NOMO-1 treated with dmso at 0.1 percent for 144 hours (cell line): ENCODE results near the gene TPST1.
"Not testable (repeated sequence)": the region's sequence is repeated elsewhere in the genome, so short reads cannot be mapped to it uniquely, and the experiment has no call there.

Source experiments
- DNase-seq: peaks from one replicate; lab custom pipeline; 2025; ENCODE audit not compliant: unreplicated experiment; lab: John Stamatoyannopoulos, UW

Gene TPST1

DNA sequence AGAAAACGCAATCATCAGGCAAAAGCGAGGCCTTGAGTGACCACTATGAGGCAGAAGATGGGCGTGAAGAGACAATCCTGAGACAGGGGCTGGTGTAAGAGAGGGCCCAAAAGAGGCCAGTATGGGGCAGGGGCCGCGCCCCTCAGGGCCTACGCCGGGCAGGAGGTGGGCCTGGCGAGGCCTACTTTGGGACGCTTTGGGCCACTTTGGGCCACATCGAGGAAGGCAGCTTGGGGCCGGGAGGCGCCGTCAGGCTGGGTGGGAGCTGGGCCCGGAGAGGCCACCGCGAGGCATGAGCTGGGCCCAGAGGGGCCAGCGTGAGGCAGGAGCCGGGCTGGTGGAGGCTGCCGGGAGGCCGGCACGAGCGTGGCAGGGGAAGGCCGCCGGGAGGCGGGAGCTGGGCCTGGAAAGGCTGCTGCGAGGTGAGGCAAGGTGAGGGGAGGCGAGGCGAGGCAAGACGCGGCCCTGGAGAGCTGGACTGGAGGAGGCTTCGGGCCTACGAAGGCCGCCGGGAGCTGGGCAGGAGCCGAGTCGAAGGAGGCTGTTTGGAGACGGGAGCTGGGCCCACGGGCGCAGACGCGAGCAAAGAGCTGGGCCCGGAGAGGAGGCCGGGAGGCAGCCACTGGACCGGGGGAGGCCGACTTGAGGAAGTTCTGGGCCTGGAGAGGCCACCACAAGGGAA lies 171.3 kb downstream of the TPST1 start:
- no peak for DNase-seq

- DNase-seq = no peak
Observed at GRCh38 chr7:66377045-66377444, 171.9 kb downstream of the TPST1 start.

DNA sequence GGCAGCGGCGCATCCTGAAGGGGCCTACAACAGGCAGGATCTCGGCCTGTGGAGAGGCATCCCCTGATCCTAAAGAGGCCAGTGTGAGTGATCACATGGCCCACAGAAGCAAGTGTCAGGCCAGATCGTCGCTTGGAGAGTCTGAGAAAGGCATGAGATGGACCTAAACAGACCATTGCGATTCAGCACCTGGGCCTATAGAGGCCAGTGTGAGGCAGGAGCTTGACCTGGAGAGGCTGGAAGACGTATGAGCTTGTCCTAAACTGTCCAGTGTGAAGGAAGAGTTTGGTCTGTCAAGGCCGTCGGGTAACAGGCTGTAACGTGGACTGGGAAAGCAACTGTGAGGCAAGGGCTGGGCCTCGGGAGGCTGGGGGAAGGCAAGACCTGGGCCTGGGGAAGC lies 172.6 kb downstream of the TPST1 start:
- DNase-seq = no peak

DNA sequence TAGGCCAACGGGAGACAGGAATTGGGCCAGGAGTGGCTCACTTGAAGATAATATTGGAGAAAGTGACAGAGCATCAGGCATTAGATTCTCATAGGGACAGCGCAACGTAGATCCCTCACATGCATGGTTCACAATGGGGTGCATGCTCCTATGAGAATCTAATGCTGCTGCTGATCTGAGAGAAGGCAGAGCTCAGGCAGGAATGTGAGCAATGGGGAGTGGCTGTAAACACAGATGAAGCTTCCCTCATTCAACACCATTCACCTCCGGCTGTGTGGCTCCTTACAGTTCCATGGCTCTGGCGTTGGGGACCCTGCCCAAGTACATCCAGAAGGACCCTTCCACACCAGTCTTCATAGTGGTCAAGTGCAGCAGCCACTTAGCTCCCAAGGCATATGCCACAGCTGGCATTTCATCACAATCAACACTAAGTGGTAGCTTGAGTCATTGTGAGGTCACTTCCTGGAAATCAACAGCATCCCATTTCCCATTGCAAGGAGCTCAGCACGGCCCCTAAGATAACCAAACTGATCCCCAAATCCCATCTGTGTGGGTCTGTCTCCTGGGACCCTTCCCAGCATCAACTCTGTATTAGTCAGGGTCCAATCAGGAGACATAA lies 174.5 kb downstream of the TPST1 start:
- DNase-seq = no peak

DNA sequence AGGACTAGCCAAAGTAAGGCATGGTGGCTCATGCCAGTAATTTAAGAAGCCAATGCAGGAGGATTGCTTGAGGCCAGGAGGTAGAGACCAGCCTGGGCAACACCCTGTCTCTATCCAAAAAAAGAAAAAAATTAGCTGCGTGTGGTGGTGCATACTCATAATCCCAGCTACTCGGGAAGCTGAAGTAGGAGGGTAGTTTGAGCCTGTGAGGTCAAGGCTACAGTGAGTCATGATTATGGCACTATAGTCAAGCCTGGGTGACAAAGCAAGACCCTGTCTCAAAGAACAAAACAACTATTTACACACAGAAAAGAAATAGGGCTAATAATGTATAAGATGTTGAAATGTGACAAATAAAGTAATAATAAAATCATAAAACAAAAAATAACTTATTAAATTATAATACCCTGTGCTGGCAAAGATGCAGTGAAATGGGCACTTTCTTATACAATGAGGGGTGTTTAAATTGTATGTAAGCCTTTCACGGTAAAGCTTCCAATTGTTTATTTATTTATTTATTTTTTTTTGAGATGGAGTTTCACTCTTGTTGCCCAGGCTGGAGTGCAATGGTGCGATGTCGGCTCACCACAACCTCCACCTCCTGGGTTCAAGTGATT lies 175.2 kb downstream of the TPST1 start:
- no peak for DNase-seq

DNA sequence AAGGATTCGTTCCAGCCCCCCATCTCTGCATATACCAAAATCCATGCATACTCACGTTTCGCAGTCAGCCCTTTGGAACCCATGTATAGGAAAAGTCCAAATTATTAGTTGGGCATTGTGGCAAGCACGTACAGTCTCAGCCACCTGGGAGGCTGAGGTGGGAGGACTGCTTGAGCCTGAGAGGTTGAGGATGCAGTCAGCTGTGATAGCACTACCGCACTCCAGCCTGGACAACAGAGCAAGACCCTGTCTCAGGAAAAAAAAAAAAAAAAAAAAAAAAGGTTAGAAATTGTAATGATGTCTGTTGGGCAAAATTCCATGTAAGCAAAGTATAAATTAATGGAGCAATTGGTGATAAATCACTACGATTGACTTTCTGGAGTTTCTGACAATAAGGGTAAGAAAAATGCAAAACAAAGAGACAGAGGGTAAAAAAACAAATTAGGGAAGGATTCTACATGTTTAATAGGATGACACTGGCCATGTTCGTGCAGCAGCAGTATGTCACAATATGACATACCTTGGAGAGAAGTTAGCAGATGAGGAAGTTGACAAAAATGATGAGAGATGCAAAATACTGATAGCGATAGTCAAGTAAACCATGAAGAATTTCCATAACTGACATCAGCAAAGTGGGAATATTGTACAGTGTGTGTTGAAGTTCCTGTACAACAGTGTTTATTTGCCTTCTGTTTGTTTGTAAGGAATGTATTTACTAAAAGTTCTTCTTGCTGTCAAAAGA lies 177.2 kb downstream of the TPST1 start:
- not testable (repeated sequence) for DNase-seq

GRCh38 chr7:66385191-66385905 lies 180.2 kb downstream of the TPST1 start:
- DNase-seq = not testable (repeated sequence)

- not testable (repeated sequence) for DNase-seq
Observed at GRCh38 chr7:66395128-66395571, 190.0 kb downstream of the TPST1 start.

- not testable (repeated sequence) for DNase-seq
Observed at GRCh38 chr7:66396052-66396451, 190.9 kb downstream of the TPST1 start.

DNA sequence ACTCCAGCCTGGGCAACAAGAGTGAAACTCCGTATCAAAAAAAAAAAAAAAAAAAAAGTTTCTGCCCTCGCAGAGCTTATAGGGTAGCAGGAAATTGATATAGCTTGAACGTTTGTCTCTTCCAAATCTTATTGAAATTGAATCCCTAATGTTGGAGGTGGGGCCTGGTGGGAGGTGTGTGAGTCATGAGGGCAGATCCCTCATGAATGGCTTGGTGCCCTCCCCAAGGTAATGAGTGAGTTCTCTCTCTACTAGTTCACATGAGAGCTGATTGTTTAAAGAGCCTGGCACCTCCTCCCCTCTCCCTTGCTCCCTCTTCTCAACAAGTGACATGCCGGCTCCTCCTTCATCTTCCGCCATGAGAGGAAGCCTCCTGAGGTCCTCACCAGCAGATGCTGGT lies 193.7 kb downstream of the TPST1 start:
- DNase-seq = not testable (repeated sequence)

- DNase-seq = no peak
Observed at GRCh38 chr7:66399566-66399965, 194.4 kb downstream of the TPST1 start.

DNA sequence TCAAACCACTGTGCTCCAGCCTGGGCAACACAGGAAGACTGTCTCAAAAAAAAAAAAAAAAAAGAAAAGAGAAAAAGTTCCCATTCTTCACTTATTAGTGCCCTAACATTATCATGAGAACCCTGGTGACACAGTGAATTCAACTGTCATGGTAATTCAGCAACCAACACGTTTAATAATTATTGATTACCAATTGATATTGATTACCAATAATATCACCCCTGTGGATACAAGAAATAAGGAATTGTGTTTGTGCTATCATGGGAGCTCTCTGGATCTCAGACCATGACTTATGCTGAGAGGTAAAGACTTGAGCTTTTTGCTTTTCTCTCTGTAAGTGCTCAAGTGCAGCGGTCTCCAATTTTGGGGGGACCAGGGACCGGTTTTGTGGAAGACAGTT lies 195.3 kb downstream of the TPST1 start:
- no peak for DNase-seq

- DNase-seq = not testable (repeated sequence)
Observed at GRCh38 chr7:66401126-66401525, 196.0 kb downstream of the TPST1 start.

GRCh38 chr7:66401932-66402331 lies 196.8 kb downstream of the TPST1 start:
- not testable (repeated sequence) for DNase-seq

DNA sequence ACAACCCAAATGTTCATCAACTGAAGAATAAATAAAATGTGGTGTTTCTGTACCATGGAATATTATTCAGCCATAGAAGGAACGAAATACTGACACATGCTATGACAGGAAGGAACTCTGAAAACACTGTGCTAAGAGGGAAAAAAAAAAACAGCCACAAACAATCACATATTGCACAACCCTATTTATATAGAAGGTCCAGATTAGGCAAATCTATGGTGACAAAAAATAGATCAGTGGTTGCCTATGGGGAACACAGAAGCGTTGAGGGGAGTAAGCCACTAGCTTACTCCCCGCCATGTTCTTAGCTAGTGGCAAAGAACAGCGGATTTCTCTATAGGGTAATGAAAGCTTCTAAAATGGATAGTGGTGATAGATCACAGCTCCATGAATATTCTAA lies 198.4 kb downstream of the TPST1 start:
- no peak for DNase-seq

DNA sequence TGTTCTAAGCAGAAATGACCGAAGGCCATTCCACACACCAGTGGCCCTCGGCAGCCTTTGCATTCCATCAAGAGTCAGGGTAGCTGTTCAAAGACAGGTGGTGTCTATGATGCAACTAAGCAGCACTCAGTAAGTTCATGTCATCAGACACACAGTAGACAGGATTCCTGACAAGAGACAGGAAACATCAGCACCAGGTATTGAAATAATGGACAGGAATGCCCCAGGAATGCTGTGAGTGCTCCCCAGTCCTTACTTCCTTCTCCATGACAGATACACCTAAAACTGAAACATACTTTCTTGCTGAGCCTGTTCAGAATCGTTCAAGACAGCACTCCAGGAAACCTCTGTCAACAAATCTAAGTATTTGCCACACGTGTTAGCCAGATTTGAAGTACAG lies 204.4 kb downstream of the TPST1 start:
- no peak for DNase-seq
